Omental fat pad (tissue), 4 donors: ENCODE data around the gene PAX9. TPM values are rescaled to one million over a fixed set of nuclear protein-coding genes. Genes with fewer than 3 reads are reported as not detected.

Experiments used
- ATAC-seq: fragments of 150-250 bp; one replicate; pipeline ENCODE4 v1.9.1; 2016; ENCODE audit warnings: mild to moderate bottlenecking, moderate library complexity; ENCODE audit not compliant: low FRiP score
- DNase-seq: peaks from one replicate; pipeline ENCODE4 v3.0.0-alpha.2; 2019; ENCODE audit warnings: low spot score
- CTCF ChIP-seq, 3 donors: fragments of 450-650 bp; IDR thresholded peaks; one replicate each; pipeline ENCODE4 v1.5.1; 2016 to 2017; ENCODE audit warnings: antibody characterized with exemption in 3 of 3, mild to moderate bottlenecking in 3 of 3, moderate library complexity in 2 of 3
- total RNA-seq, 4 donors: library from RNA; depleted of rRNA; stranded (reverse); fragments of >200 nt; gene quantifications; one replicate each; pipeline ENCODE4 v1.1.0, GENCODE V29; 2016

Gene PAX9
- not detected for total RNA-seq

- TF ChIP-seq CTCF (IDR thresholded peaks at IDR 0.05) = no peak
- peak; percentile 85 for ATAC-seq
- DNase-seq = peak; percentile 55
Observed at GRCh38 chr14:36661506-36662257, at the start of gene PAX9. PAX9 (plus strand) TSS chr14:36661860; CDS start chr14:36662090, 230 bp downstream.

- ATAC-seq (no peak), DNase-seq (no peak)
- TF ChIP-seq CTCF (IDR thresholded peaks at IDR 0.05) = no peak
Observed at GRCh38 chr14:36617824-36618223, 43.8 kb upstream of the PAX9 start.

- TF ChIP-seq CTCF (IDR thresholded peaks at IDR 0.05) = no peak
- ATAC-seq = no peak
- DNase-seq = no peak
Observed at GRCh38 chr14:36618641-36619040, 43.0 kb upstream of the PAX9 start.

- no peak for ATAC-seq
- DNase-seq = no peak
- no peak for TF ChIP-seq CTCF (IDR thresholded peaks at IDR 0.05)
Observed at GRCh38 chr14:36619131-36619530, 42.5 kb upstream of the PAX9 start.

GRCh38 chr14:36619853-36620252 lies 41.8 kb upstream of the PAX9 start:
- DNase-seq (no peak), ATAC-seq (no peak)
- TF ChIP-seq CTCF (IDR thresholded peaks at IDR 0.05) = no peak

- no peak for DNase-seq
- no peak for TF ChIP-seq CTCF (IDR thresholded peaks at IDR 0.05)
- ATAC-seq = no peak
Observed at GRCh38 chr14:36625014-36625413, 36.6 kb upstream of the PAX9 start.

GRCh38 chr14:36625436-36625835 lies 36.2 kb upstream of the PAX9 start:
- no peak for TF ChIP-seq CTCF (IDR thresholded peaks at IDR 0.05)
- no peak for ATAC-seq
- no peak for DNase-seq
